ENCODE data around the gene ARPC1B.

DNA sequence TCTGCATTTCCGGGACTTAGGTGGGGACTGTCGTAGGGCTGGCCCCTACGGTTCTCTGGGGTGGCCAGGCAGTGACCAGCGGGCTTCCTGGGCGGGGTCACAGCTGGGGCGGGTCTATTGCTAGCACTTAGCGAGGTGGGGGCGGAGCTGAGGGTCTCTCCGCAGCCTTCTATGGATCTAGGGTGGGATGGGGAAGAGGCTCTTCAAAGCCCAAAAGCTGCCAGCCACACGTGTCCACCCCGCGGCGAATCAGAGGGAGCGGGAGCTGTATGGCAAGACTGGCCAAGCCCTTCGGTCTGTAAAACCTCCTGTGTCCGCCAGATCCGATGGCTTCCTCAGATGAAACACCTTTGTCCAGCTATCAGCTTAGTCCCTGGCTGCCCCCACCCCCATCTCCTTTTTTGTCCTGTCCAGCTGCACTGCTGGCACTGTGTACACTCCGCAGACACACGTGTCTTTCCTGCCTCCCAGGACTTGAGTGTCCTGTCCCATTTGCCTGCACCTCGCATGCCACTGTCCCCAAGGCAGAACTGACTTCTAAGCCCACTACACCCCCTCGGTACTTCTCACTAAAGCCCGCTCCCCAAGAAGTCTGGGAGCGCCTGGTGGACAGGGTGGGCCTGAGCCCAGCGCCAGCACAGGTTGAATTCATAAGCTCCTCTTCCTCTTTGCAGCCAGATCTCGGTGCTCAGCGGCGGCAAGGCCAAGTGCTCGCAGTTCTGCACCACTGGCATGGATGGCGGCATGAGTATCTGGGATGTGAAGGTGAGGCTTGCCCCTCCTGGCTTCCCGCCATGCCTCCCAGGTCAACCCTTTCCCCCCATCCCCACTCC is 19.0 kb downstream of the ARPC1B start:
- TF ChIP-seq CTCF (IDR thresholded peaks at IDR 0.05) (no peak), POLR2A (IDR thresholded peaks at IDR 0.05) (no peak)

All from uterus (tissue), 2 donors.